Body of pancreas (tissue), 4 donors: ENCODE results near the gene DNM3.

Source experiments
- CTCF ChIP-seq, 7 experiments: fragments of 450-650 bp in 4 of 7; fragments of 200-600 bp in 3 of 7; sonication (generic) in 3 of 7; IDR thresholded peaks; one replicate each; pipeline ENCODE4 v1.5.1; 2016 to 2019; ENCODE audit warnings: antibody characterized with exemption in 7 of 7
- POLR2A ChIP-seq, 3 donors: fragments of 450-650 bp; IDR thresholded peaks; one replicate each; pipeline ENCODE4 v1.6.1; 2016; ENCODE audit warnings: antibody characterized with exemption in 3 of 3, mild to moderate bottlenecking in 2 of 3

GRCh38 chr1:171858696-171859095 is 17.4 kb downstream of the DNM3 start:
- TF ChIP-seq CTCF (IDR thresholded peaks at IDR 0.05) = no peak
- no peak for TF ChIP-seq POLR2A (IDR thresholded peaks at IDR 0.05)
